Osteocyte (in vitro differentiated cells): ENCODE data around the gene SNX7. TPM values are rescaled to one million over a fixed set of nuclear protein-coding genes. Genes with fewer than 3 reads are reported as not detected.

ENCODE experiments used
- DNase-seq: peaks from one replicate; pipeline ENCODE4 v3.0.0; 2021; ENCODE audit warnings: mixed read lengths; ENCODE audit not compliant: unreplicated experiment; ENCODE audit errors: extremely low spot score
- H3K27ac Mint-ChIP-seq: one replicate; pipeline ENCODE4 v1.8.0; 2021; ENCODE audit warnings: mild to moderate bottlenecking, mixed read lengths; ENCODE audit not compliant: unreplicated experiment
- H3K27me3 Mint-ChIP-seq: one replicate; pipeline ENCODE4 v1.8.0; 2021; ENCODE audit warnings: mixed read lengths; ENCODE audit not compliant: unreplicated experiment
- H3K36me3 Mint-ChIP-seq: one replicate; pipeline ENCODE4 v1.8.0; 2021; ENCODE audit warnings: mixed read lengths; ENCODE audit not compliant: unreplicated experiment
- H3K4me1 Mint-ChIP-seq: one replicate; pipeline ENCODE4 v1.8.0; 2021; ENCODE audit warnings: mixed read lengths; ENCODE audit not compliant: unreplicated experiment
- H3K4me3 Mint-ChIP-seq: one replicate; pipeline ENCODE4 v1.8.0; 2021; ENCODE audit warnings: mild to moderate bottlenecking, moderate library complexity, mixed read lengths; ENCODE audit not compliant: unreplicated experiment
- H3K9me3 Mint-ChIP-seq: one replicate; pipeline ENCODE4 v1.8.0; 2021; ENCODE audit warnings: mixed read lengths; ENCODE audit not compliant: unreplicated experiment
- CTCF ChIP-seq: fragments of 200-600 bp; sonication (generic); IDR thresholded peaks from 2 replicates; pipeline ENCODE4 v1.5.0; 2021; ENCODE audit warnings: antibody characterized with exemption, mild to moderate bottlenecking, moderate library complexity
- total RNA-seq: library from RNA; stranded (reverse); gene quantifications from 2 replicates; pipeline ENCODE4 v1.2.1, GENCODE V29; 2021

SNX7 gene
- total RNA-seq, 1 donor from 2014 or later: 41.7 TPM

DNA sequence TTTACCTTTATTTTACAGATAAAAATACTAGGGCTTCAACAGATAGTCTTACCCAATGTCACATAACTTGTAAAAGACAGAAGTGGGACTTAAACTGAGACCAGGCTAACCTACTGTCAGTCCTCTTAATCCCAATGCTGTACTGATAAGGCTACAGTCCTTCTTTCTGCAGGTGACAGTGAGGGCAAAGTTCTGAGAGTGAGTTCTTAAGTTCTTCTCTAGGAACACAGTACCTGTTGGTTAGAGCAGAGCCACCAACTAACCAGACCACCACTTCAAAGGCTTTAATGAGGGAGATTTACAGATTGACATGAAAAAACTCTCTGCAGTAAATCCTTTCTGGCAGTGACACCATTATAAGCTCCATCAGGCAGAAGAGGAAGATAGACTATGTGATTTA, 74.2 kb downstream of the SNX7 start:
- Mint-ChIP-seq H3K4me3 (no peak overlapping the region), H3K4me1 (no peaks in the 10 kb centered on the region), H3K27me3 (no peaks in the 10 kb centered on the region), H3K27ac (no peak overlapping the region), H3K36me3 (peaks cover 6% of the 10 kb centered on the region), H3K9me3 (no peaks in the 10 kb centered on the region)
- no peak for TF ChIP-seq CTCF
- DNase-seq: no peak

- Mint-ChIP-seq H3K4me1 (no peaks in the 10 kb centered on the region), H3K36me3 (peaks cover 6% of the 10 kb centered on the region), H3K27ac (no peak overlapping the region), H3K27me3 (no peaks in the 10 kb centered on the region), H3K4me3 (no peak overlapping the region), H3K9me3 (no peaks in the 10 kb centered on the region)
- no peak for DNase-seq
- TF ChIP-seq CTCF: no peak
These were observed 76.3 kb downstream of the SNX7 start for GRCh38 chr1:98737835-98738234.

GRCh38 chr1:98739762-98740161, 78.2 kb downstream of the SNX7 start:
- Mint-ChIP-seq H3K4me1 (no peaks in the 10 kb centered on the region), H3K27me3 (no peaks in the 10 kb centered on the region), H3K27ac (no peak overlapping the region), H3K36me3 (peaks cover 6% of the 10 kb centered on the region), H3K4me3 (no peak overlapping the region), H3K9me3 (no peaks in the 10 kb centered on the region)
- DNase-seq: no peak
- TF ChIP-seq CTCF: no peak

GRCh38 chr1:98741164-98741563, 79.6 kb downstream of the SNX7 start:
- no peak overlapping the region for H3K27ac Mint-ChIP-seq
- no peak for DNase-seq
- no peaks in the 10 kb centered on the region for H3K9me3 Mint-ChIP-seq
- H3K36me3 Mint-ChIP-seq: peaks cover 9% of the 10 kb centered on the region
- no peak for TF ChIP-seq CTCF
- H3K27me3 Mint-ChIP-seq: no peaks in the 10 kb centered on the region
- H3K4me3 Mint-ChIP-seq: no peak overlapping the region
- H3K4me1 Mint-ChIP-seq: no peaks in the 10 kb centered on the region

DNA sequence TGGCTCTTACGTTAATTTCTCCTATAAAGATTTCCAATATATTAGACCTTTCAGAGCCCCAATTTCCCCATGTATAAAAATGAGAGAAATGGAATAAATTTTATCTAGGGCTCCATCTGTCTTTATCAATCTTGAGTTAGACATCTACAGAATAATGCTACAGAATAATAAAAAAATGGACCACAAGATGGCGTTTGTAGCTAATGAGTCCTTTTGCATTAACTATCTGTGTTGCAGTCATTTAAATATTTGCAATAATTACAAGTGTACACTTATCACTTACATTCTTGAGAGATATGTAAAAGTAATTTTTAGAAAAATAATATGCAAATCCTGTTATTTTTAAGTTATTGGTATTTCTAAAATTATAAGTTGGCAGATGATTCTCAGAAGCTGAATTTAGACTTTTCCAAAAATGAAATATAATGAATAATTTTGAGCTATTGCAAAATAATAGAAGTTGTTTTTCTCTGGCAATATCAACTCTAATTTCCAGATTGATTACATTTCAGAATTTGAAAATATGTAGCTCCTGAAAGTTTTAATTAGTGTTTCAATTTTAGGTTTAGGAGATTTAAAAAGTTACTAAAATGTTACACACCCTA, 87.7 kb downstream of the SNX7 start:
- no peak overlapping the region for H3K27ac Mint-ChIP-seq
- peak; percentile 59 for TF ChIP-seq CTCF
- no peaks in the 10 kb centered on the region for H3K27me3 Mint-ChIP-seq
- no peak for DNase-seq
- H3K36me3 Mint-ChIP-seq: peaks cover 3% of the 10 kb centered on the region
- H3K4me3 Mint-ChIP-seq: no peak overlapping the region
- no peaks in the 10 kb centered on the region for H3K4me1 Mint-ChIP-seq
- H3K9me3 Mint-ChIP-seq: no peaks in the 10 kb centered on the region
